Measurements from ENCODE around the gene SEMA4C. TPM values are rescaled to one million over a fixed set of nuclear protein-coding genes. Genes with fewer than 3 reads are reported as not detected.
A peak's percentile ranks its signal among the peaks of the same experiment; 100 is the strongest.

The SEMA4C gene
- total RNA-seq, 4 donors from 2014 or later: 58.7 to 66.6 (median 62.8) TPM

DNA sequence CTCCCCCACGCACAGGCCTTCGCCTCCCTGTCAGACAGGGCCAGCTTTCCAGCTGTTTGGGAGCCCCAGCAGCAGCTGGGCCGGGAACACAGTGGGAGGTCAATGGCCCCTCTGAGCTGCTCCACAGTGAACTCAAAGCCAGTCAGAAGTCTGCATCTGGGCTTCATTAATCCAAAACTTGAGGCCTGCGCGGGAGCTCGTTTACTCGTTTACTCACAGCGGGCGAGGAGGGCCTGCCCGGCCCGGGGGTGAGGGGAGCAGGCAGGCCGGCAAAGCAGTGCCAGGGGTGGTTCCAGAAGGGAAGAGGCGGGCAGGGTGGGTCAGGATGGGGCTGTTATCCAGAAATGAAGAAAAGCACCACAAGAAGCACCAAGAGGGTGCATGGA, 36.8 kb upstream of the SEMA4C start:
- no peaks in the 10 kb centered on the region for H3K27me3 ChIP-seq
- peaks cover 3 to 68% (median 27%) of the 10 kb centered on the region in 3 donors for H3K4me1 ChIP-seq
- H3K36me3 ChIP-seq: no peaks in the 10 kb centered on the region
- ATAC-seq: peak; percentile 33
- H3K27ac ChIP-seq: peak overlapping the region; percentile 89 to 99 (median 94)
- H3K4me3 ChIP-seq: peak overlapping the region; percentile 3 to 43
- WGBS, 2 donors (ENCODE audit: low coverage in 1 of 2): 0% methylated on average over 2 to 6 of the region's 13 CpGs
- H3K9me3 ChIP-seq: no peaks in the 10 kb centered on the region
- no peak for TF ChIP-seq EP300 (IDR thresholded peaks at IDR 0.05)
- TF ChIP-seq, protein P1, sequence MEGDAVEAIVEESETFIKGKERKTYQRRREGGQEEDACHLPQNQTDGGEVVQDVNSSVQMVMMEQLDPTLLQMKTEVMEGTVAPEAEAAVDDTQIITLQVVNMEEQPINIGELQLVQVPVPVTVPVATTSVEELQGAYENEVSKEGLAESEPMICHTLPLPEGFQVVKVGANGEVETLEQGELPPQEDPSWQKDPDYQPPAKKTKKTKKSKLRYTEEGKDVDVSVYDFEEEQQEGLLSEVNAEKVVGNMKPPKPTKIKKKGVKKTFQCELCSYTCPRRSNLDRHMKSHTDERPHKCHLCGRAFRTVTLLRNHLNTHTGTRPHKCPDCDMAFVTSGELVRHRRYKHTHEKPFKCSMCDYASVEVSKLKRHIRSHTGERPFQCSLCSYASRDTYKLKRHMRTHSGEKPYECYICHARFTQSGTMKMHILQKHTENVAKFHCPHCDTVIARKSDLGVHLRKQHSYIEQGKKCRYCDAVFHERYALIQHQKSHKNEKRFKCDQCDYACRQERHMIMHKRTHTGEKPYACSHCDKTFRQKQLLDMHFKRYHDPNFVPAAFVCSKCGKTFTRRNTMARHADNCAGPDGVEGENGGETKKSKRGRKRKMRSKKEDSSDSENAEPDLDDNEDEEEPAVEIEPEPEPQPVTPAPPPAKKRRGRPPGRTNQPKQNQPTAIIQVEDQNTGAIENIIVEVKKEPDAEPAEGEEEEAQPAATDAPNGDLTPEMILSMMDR (IDR thresholded peaks at IDR 0.05): no peak
- no peak for TF ChIP-seq POLR2A (IDR thresholded peaks at IDR 0.05)
- TF ChIP-seq POLR2AphosphoS5 (IDR thresholded peaks at IDR 0.05): peak; percentile 54

DNA sequence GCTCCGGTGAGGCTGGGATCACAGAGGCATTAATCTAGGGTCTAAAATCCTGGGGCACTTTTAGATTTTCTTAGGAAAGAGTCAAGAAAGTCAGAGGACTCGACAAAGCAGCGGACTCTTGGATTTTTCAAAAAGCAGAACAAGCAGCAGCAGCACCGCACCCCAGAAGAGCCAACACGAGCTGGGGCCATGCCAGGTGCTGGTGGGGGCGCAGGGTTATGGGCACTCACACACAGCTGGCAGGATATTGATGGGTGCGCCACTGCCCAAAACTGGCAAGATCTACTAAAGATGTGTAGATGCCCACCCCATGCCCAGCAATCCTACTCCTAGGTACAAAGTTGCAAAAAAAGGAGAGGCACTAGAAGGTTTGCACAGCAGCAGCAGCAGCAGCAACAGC, 33.9 kb upstream of the SEMA4C start:
- Histone ChIP-seq H3K27me3 (no peaks in the 10 kb centered on the region), H3K27ac (peak overlapping the region in 3 of 4 donors; percentile 28 to 95 (median 51)), H3K9me3 (no peaks in the 10 kb centered on the region), H3K36me3 (no peaks in the 10 kb centered on the region), H3K4me1 (peaks cover 3 to 68% (median 27%) of the 10 kb centered on the region in 3 donors), H3K4me3 (no peak overlapping the region)
- TF ChIP-seq EP300 (IDR thresholded peaks at IDR 0.05) (no peak), POLR2AphosphoS5 (IDR thresholded peaks at IDR 0.05) (no peak), POLR2A (IDR thresholded peaks at IDR 0.05) (no peak)
- TF ChIP-seq, protein P1 (IDR thresholded peaks at IDR 0.05): no peak
- no peak for ATAC-seq
- WGBS, 2 donors (ENCODE audit: low coverage in 1 of 2): 51% methylated on average over 4 of the region's 7 CpGs; no CpG with 5 or more reads in 1 of the 2 donors

DNA sequence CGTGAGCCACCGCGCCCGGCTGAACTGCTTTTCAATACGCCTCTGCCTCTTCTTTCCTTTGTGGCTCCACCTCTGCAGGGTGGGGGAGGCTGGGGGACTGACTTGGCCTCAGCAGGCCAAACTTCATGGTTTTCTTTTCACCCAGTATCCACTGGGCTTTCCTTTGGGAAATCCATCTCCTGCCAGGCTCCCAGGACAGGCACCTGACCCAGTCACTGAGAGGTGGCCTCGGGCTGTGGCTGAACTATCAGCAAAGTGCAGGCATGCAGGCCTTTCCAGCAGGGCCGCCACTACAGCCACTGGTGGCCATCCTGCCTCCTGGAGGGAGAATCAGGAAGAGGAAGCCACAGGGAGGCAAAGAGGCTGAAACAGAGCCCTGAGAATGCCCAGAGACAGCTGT, 33.4 kb upstream of the SEMA4C start:
- no peak for ATAC-seq

DNA sequence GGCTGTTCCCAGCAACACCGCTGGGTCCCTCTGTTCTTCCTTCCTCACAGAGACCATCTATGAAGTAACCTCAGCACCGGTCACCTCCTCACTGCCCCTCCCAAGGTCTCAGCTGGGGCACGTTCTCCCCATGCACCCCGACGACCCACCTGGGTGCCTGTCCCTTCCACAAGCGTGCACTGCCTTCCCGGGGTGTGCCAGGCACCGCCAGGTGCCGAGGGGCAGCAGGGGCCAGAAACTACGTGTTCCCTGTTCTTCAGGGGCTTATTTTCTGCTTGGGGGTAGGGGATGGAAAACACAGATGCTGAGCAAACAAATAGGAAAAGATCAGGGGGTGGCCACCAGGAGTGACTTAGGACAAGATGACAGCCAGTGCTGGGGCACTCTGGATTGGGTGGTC, 30.4 kb upstream of the SEMA4C start:
- Histone ChIP-seq H3K9me3 (no peaks in the 10 kb centered on the region), H3K27ac (no peak overlapping the region), H3K36me3 (no peaks in the 10 kb centered on the region), H3K27me3 (no peaks in the 10 kb centered on the region), H3K4me1 (peaks cover 0 to 58% (median 8%) of the 10 kb centered on the region in 3 donors), H3K4me3 (no peak overlapping the region)
- TF ChIP-seq, protein P1 (IDR thresholded peaks at IDR 0.05): no peak
- TF ChIP-seq POLR2A (IDR thresholded peaks at IDR 0.05): no peak
- no peak for TF ChIP-seq EP300 (IDR thresholded peaks at IDR 0.05)
- TF ChIP-seq POLR2AphosphoS5 (IDR thresholded peaks at IDR 0.05): no peak
- WGBS, 2 donors (ENCODE audit: low coverage in 1 of 2): 82% methylated on average over 3 of the region's 10 CpGs; no CpG with 5 or more reads in 1 of the 2 donors
- no peak for ATAC-seq

More for the DNA sequence above, 33.4 kb upstream of the SEMA4C start:
- no peak for TF ChIP-seq POLR2A (IDR thresholded peaks at IDR 0.05)
- TF ChIP-seq EP300 (IDR thresholded peaks at IDR 0.05): no peak
- TF ChIP-seq, protein P1 (IDR thresholded peaks at IDR 0.05): no peak
- no peak for TF ChIP-seq POLR2AphosphoS5 (IDR thresholded peaks at IDR 0.05)
- Histone ChIP-seq H3K36me3 (no peaks in the 10 kb centered on the region), H3K4me1 (peaks cover 3 to 65% (median 23%) of the 10 kb centered on the region in 3 donors), H3K4me3 (no peak overlapping the region), H3K27me3 (no peaks in the 10 kb centered on the region), H3K27ac (peak overlapping the region in 3 of 4 donors; percentile 32 to 95 (median 51)), H3K9me3 (no peaks in the 10 kb centered on the region)
- no CpG with 5 or more reads among the region's 7 CpGs for WGBS, 2 donors (ENCODE audit: low coverage in 1 of 2)

DNA sequence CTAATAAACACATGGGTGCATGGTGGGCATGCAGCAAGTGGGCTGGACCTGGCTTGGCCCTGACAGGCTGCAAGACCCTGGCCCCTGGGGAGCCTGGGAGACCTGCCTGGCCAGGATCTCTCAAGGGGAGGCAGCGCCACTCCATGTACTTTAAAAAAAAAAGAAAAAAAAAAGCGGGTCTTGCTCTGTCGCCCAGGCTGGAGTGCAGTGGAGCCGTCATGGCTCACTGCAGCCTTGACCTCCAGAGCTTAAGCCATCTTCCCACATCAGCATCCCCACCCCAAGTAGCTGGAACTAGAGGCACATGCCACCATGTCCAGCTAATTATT, 29.5 kb upstream of the SEMA4C start:
- no peaks in the 10 kb centered on the region for H3K36me3 ChIP-seq
- H3K4me3 ChIP-seq: no peak overlapping the region
- no peak for ATAC-seq
- H3K27ac ChIP-seq: no peak overlapping the region
- no peaks in the 10 kb centered on the region for H3K9me3 ChIP-seq
- TF ChIP-seq EP300 (IDR thresholded peaks at IDR 0.05) (no peak), POLR2A (IDR thresholded peaks at IDR 0.05) (no peak), POLR2AphosphoS5 (IDR thresholded peaks at IDR 0.05) (no peak)
- TF ChIP-seq, protein P1 (IDR thresholded peaks at IDR 0.05): no peak
- 90% methylated on average over 2 of the region's 4 CpGs; no CpG with 5 or more reads in 1 of the 2 donors for WGBS, 2 donors (ENCODE audit: low coverage in 1 of 2)
- H3K27me3 ChIP-seq: no peaks in the 10 kb centered on the region
- H3K4me1 ChIP-seq: peaks cover 0 to 55% (median 8%) of the 10 kb centered on the region in 3 donors

Measured in gastroesophageal sphincter (tissue), 4 donors.